Endothelial cell of umbilical vein (primary cell): Measurements from ENCODE around the gene MT1HL1. TPM values are rescaled to one million over a fixed set of nuclear protein-coding genes. Genes with fewer than 3 reads are reported as not detected.

Source experiments
- BruUV-seq: library from RNA; stranded (reverse); fragments of 400-500 nt; replicated peaks from 2 replicates; lab custom pipeline; 2021; lab: Mats Ljungman, UMichigan
- CTCF ChIA-PET: fragments of 300-600, 350-600 bp; sonication (Branson Sonifier 250); formaldehyde crosslinking; loops from one replicate; lab custom pipeline; 2021; ENCODE audit warnings: antibody characterized with exemption, inconsistent platforms; lab: Charles Lee
- POLR2A ChIA-PET: fragments of 300-600, 350-600 bp; sonication (Branson Sonifier 250); formaldehyde crosslinking; loops from one replicate; lab custom pipeline; 2021; ENCODE audit warnings: antibody characterized with exemption, inconsistent platforms; lab: Charles Lee
- DNase-seq: peaks from one replicate; pipeline ENCODE4 v3.0.0-alpha.2; 2011; ENCODE audit warnings: low read depth, low spot score
- FAIRE-seq: peaks from 2 replicates; lab custom pipeline; 2011; peaks lifted over from hg19 to GRCh38; lab: Jason Lieb, UNC
- H2AFZ ChIP-seq: 2 replicates; pipeline ENCODE4 v1.6.0; 2012; ENCODE audit warnings: low read depth, low read length, control low read depth, inconsistent platforms
- H3K27ac ChIP-seq: 2 replicates; pipeline ENCODE4 v1.5.1; 2011; ENCODE audit warnings: low read depth, mild to moderate bottlenecking, control low read depth, low read length, moderate library complexity; ENCODE audit not compliant: insufficient read depth
- H3K27me3 ChIP-seq, 2 experiments: 2 replicates each; pipeline versions ENCODE4 v1.6.0 to v1.6.1; 2011; ENCODE audit warnings: low read length in 2 of 2, mixed read lengths in 1 of 2; ENCODE audit not compliant: control insufficient read depth in 2 of 2, insufficient read depth in 2 of 2
- H3K36me3 ChIP-seq, 2 experiments: 2 replicates in 1 of 2; 3 replicates in 1 of 2; pipeline ENCODE4 v1.5.1; 2011; ENCODE audit warnings: low read length in 2 of 2, mild to moderate bottlenecking in 1 of 2, moderate library complexity in 1 of 2; ENCODE audit not compliant: control insufficient read depth in 2 of 2, insufficient read depth in 2 of 2; ENCODE audit errors: extremely low read depth in 1 of 2
- H3K4me1 ChIP-seq: 3 replicates; pipeline ENCODE4 v1.5.1; 2011; ENCODE audit warnings: mild to moderate bottlenecking, low read length; ENCODE audit not compliant: control insufficient read depth, insufficient read depth; ENCODE audit errors: extremely low read depth
- H3K4me2 ChIP-seq: 2 replicates; pipeline ENCODE4 v1.6.1; 2011; ENCODE audit warnings: low read length, control low read depth, mixed read lengths; ENCODE audit not compliant: insufficient read depth
- H3K4me3 ChIP-seq, 3 experiments: fragments of 200-600 bp in 1 of 3; sonication (generic), shearing (Covaris generic) in 1 of 3; replicated peaks in 1 of 3; 2 replicates each; pipeline ENCODE4 v1.5.1; 2011 to 2016; ENCODE audit warnings: control low read depth in 3 of 3, low read length in 3 of 3, mild to moderate bottlenecking in 2 of 3, inconsistent platforms in 1 of 3, low read depth in 1 of 3, moderate library complexity in 1 of 3; ENCODE audit not compliant: insufficient read depth in 1 of 3
- H3K79me2 ChIP-seq: 2 replicates; pipeline ENCODE4 v1.6.0; 2012; ENCODE audit warnings: low read length, inconsistent platforms; ENCODE audit not compliant: control insufficient read depth, insufficient read depth
- H3K9ac ChIP-seq: replicated peaks from 2 replicates; pipeline ENCODE3; 2011; ENCODE audit warnings: low read length, control low read depth; ENCODE audit not compliant: insufficient read depth; ENCODE audit errors: extremely low read depth
- H3K9me1 ChIP-seq: replicated peaks from 3 replicates; pipeline ENCODE4 v1.6.0; 2011; ENCODE audit warnings: mild to moderate bottlenecking, low read length; ENCODE audit not compliant: control insufficient read depth, insufficient read depth; ENCODE audit errors: extremely low read depth
- H3K9me3 ChIP-seq: replicated peaks from 2 replicates; pipeline ENCODE4 v1.5.1; 2012; ENCODE audit warnings: low read length, inconsistent platforms; ENCODE audit not compliant: control insufficient read depth, insufficient read depth
- H4K20me1 ChIP-seq: replicated peaks from 2 replicates; pipeline ENCODE3; 2011; ENCODE audit warnings: mild to moderate bottlenecking, low read length; ENCODE audit not compliant: control insufficient read depth, insufficient read depth; ENCODE audit errors: extremely low read depth
- CTCF ChIP-seq, 2 donors: IDR thresholded peaks; 1 replicate in 1 of 2; 2 replicates in 1 of 2; pipeline ENCODE4 v1.5.1; 2011; ENCODE audit warnings: low read length in 2 of 2, mild to moderate bottlenecking in 2 of 2, moderate library complexity in 2 of 2, control low read depth in 1 of 2, inconsistent platforms in 1 of 2, low read depth in 1 of 2; ENCODE audit not compliant: insufficient read depth in 1 of 2; ENCODE audit errors: extremely low read depth in 1 of 2
- EZH2 ChIP-seq: IDR thresholded peaks from 2 replicates; pipeline ENCODE4 v1.6.1; 2012; ENCODE audit warnings: borderline replicate concordance, low read depth, mild to moderate bottlenecking, moderate library complexity, low read length, inconsistent platforms; ENCODE audit not compliant: severe bottlenecking
- FOS ChIP-seq: IDR thresholded peaks from 2 replicates; pipeline ENCODE4 v1.6.1; 2011; ENCODE audit warnings: mild to moderate bottlenecking, low read length, moderate library complexity, borderline replicate concordance; ENCODE audit not compliant: insufficient read depth
- GATA2 ChIP-seq: IDR thresholded peaks from 2 replicates; pipeline ENCODE4 v1.7.0; 2011; ENCODE audit warnings: low read depth, mild to moderate bottlenecking, moderate library complexity, mixed read lengths, low read length; ENCODE audit not compliant: insufficient read length, insufficient read depth
- JUN ChIP-seq: IDR thresholded peaks from 2 replicates; pipeline ENCODE4 v1.6.1; 2011; ENCODE audit warnings: borderline replicate concordance, low read depth; ENCODE audit not compliant: insufficient read length, insufficient read depth
- MAX ChIP-seq: IDR thresholded peaks from 2 replicates; pipeline ENCODE4 v1.6.1; 2011; ENCODE audit not compliant: insufficient read depth, insufficient read length
- MYC ChIP-seq: IDR thresholded peaks from one replicate; pipeline ENCODE4 v1.6.1; 2011; ENCODE audit warnings: mild to moderate bottlenecking, low read depth, low read length
- POLR2A ChIP-seq: IDR thresholded peaks from 2 replicates; pipeline ENCODE4 v1.6.1; 2012; ENCODE audit warnings: low read depth, mild to moderate bottlenecking, control low read depth, low read length
- POLR2AphosphoS5 ChIP-seq: IDR thresholded peaks from 2 replicates; pipeline ENCODE4 v1.6.1; 2012; ENCODE audit warnings: low read depth, mild to moderate bottlenecking, control low read depth, low read length, moderate library complexity; ENCODE audit not compliant: insufficient read depth
- dilution Hi-C: fragments of 300-500 bp; cut with MboI; formaldehyde crosslinking; loops from one replicate; pipeline ENCODE4 v1.15.0; 2019; ENCODE audit warnings: low sequenced_read_pairs; ENCODE audit not compliant: extremely low pct_ligation_motif_present
- intact Hi-C: fragments of 100-400 bp; cut with micrococcal nuclease; formaldehyde crosslinking; loops from one replicate; pipeline ENCODE4 v1.10.0; 2022
- polyA plus RNA-seq, 4 experiments: library from polyadenylated mRNA; depleted of rRNA in 3 of 4; stranded (reverse) in 3 of 4; unstranded in 1 of 4; fragments of >200 nt; gene quantifications; 2 replicates each; pipeline versions ENCODE4 v1.2.1 to v1.2.3, GENCODE V29; 2011 to 2012; ENCODE audit warnings: missing spikeins in 1 of 4
- total RNA-seq: library from RNA; stranded (reverse); gene quantifications from 2 replicates; pipeline ENCODE4 v1.2.3, GENCODE V29; 2021

Gene MT1HL1
- total and polyA plus RNA-seq, 2 donors (not counting 3 experiments of a cell fraction or from before 2014, with no cell fraction given) = not detected

GRCh38 chr1:237029850-237030535, 25.8 kb upstream of the MT1HL1 start:
- no peak overlapping the region for H3K27ac ChIP-seq
- DNase-seq (no peak), FAIRE-seq (no peak)
- no peaks in the 10 kb centered on the region for H3K79me2 ChIP-seq
- H4K20me1 ChIP-seq = no peaks in the 10 kb centered on the region
- H3K9me1 ChIP-seq = no peaks in the 10 kb centered on the region
- intact Hi-C loops = no loop called here
- no TSS peak for BruUV-seq
- ChIA-PET POLR2A (no interaction called here), CTCF (no interaction called here)
- no peak overlapping the region for H3K4me2 ChIP-seq
- no peak overlapping the region for H3K9ac ChIP-seq
- H3K4me3 ChIP-seq = no peak overlapping the region
- H3K4me1 ChIP-seq = no peaks in the 10 kb centered on the region
- no peak for TF ChIP-seq EZH2
- no peak for TF ChIP-seq FOS
- TF ChIP-seq MYC = no peak
- no peak for TF ChIP-seq POLR2AphosphoS5
- no peak for TF ChIP-seq GATA2
- TF ChIP-seq MAX = no peak
- no peak for TF ChIP-seq JUN
- TF ChIP-seq POLR2A = no peak
- no peak for TF ChIP-seq CTCF (IDR thresholded peaks at IDR 0.05; ENCODE audit: extremely low read depth in 1 of 2, insufficient read depth in 1 of 2, low read depth in 1 of 2, low read length in 2 of 2)
- no peak overlapping the region for H2AFZ ChIP-seq
- H3K27me3 ChIP-seq = no peaks in the 10 kb centered on the region
- peaks cover 10% of the 10 kb centered on the region for H3K9me3 ChIP-seq
- dilution Hi-C loops = no loop called here
- no peaks in the 10 kb centered on the region for H3K36me3 ChIP-seq
